ENCODE results near the gene POLR1F.

The POLR1F gene

DNA sequence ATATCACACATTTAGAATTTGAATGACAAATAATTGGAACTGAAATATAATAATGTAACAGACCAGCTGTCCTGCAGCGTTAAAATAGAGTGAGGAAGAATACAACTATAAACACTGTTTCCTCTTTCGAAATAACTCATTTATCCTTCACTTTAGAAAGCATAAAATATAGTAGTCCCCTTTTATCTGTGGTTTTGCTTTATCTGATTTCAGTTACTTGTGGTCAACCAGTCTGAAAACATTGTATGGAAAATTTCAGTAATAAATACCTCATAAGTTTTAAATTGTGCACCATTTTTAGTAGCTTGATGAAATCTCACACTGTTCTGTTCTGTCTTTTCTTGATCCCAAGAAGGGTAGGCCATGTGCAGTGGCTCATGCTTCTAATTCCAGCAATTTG, 31.7 kb downstream of the POLR1F start:
- Histone ChIP-seq H3K36me3 (ENCODE audit: control insufficient read depth, insufficient read depth, low read length) (no peaks in the 10 kb centered on the region), H3K27me3 (ENCODE audit: control insufficient read depth, insufficient read depth, low read length) (no peaks in the 10 kb centered on the region), H3K4me3 (ENCODE audit: low read length) (no peak overlapping the region), H3K9me3 (ENCODE audit: control insufficient read depth, insufficient read depth, low read length) (no peaks in the 10 kb centered on the region), H3K4me1 (ENCODE audit: control insufficient read depth, insufficient read depth, low read length) (no peaks in the 10 kb centered on the region), H3K27ac (ENCODE audit: low read length) (no peak overlapping the region)
- WGBS (ENCODE audit: insufficient coverage, insufficient read length) = no CpG with 5 or more reads among the region's 2 CpGs
- no peak for DNase-seq (ENCODE audit: low read depth, low spot score)

DNA sequence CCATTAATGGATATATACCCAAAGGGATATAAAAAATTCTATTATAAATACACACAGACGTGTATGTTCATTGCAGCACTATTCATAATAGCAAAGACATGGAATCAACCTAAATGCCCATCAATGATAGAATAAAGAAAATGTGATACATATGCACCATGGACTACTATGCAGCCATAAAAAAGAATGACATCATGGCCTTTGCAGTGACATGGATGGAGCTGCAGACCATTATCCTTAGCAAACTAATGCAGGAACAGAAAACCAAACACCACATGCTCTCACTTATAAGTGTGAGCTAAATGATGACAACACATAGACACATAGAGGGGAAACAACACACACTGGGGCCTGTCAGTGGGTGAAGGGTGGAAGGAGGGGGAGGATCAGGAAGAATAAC, 33.0 kb downstream of the POLR1F start:
- Histone ChIP-seq H3K4me1 (ENCODE audit: control insufficient read depth, insufficient read depth, low read length) (no peaks in the 10 kb centered on the region), H3K27me3 (ENCODE audit: control insufficient read depth, insufficient read depth, low read length) (no peaks in the 10 kb centered on the region), H3K4me3 (ENCODE audit: low read length) (no peak overlapping the region), H3K9me3 (ENCODE audit: control insufficient read depth, insufficient read depth, low read length) (no peaks in the 10 kb centered on the region), H3K27ac (ENCODE audit: low read length) (no peak overlapping the region), H3K36me3 (ENCODE audit: control insufficient read depth, insufficient read depth, low read length) (no peaks in the 10 kb centered on the region)
- no peak for DNase-seq (ENCODE audit: low read depth, low spot score)
- no CpG with 5 or more reads among the region's 1 CpG for WGBS (ENCODE audit: insufficient coverage, insufficient read length)

DNA sequence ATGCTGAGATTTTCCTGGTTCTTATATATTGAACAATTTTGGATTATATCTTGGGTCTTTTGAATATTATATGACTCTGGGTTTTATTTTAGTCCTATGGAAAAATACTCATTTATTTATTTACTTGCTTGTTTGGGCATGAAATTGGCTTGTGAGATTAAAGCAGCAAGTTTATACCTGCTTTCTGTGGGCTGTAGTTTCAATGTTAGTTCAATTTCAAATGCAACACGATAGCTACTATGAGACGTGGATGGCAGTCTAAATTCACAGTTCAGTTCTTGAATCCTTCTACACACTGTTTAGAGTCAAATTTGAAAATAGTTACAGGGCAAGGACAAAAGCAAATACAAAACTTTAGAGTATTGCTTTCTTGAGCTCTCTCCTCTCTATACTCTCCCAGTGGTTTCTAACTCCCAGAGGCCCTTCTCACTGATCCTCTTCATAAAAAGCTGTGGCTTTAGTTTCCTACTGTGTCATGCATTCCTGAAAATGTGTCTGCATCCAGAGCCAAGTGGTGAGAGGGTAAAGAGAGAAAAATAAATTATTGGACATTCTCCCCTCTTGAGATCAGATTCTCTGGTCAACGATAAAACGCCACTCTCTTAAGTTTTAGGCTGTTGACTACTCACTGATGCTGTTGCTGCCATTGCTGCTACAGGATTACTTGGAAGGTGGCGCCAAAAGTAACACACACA, 34.4 kb downstream of the POLR1F start:
- no CpG with 5 or more reads among the region's 5 CpGs for WGBS (ENCODE audit: insufficient coverage, insufficient read length)
- DNase-seq (ENCODE audit: low read depth, low spot score) = no peak
- no peaks in the 10 kb centered on the region for H3K9me3 ChIP-seq (ENCODE audit: control insufficient read depth, insufficient read depth, low read length)
- H3K4me1 ChIP-seq (ENCODE audit: control insufficient read depth, insufficient read depth, low read length) = no peaks in the 10 kb centered on the region
- no peaks in the 10 kb centered on the region for H3K27me3 ChIP-seq (ENCODE audit: control insufficient read depth, insufficient read depth, low read length)
- no peaks in the 10 kb centered on the region for H3K36me3 ChIP-seq (ENCODE audit: control insufficient read depth, insufficient read depth, low read length)
- no peak overlapping the region for H3K27ac ChIP-seq (ENCODE audit: low read length)
- no peak overlapping the region for H3K4me3 ChIP-seq (ENCODE audit: low read length)

DNA sequence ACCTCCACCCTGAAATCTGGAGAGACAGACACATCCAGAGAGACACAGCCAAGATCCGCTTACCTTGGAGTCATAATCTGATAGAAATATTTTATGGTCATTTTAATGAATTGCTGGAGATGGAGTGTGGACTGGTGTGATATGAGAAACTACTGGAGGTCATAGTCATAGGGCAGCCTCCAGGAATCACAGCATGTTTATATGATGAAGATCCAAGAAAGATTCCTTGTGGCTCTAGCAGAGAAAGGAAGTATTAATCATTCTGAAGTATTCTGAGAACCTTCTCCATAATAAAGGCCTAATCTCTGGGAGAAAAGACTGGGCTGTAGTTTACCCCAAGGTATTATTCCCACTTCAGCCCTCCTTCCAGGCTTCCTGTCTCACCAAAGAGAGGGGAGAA, 38.0 kb downstream of the POLR1F start:
- Histone ChIP-seq H3K36me3 (ENCODE audit: control insufficient read depth, insufficient read depth, low read length) (no peaks in the 10 kb centered on the region), H3K27me3 (ENCODE audit: control insufficient read depth, insufficient read depth, low read length) (no peaks in the 10 kb centered on the region), H3K9me3 (ENCODE audit: control insufficient read depth, insufficient read depth, low read length) (no peaks in the 10 kb centered on the region), H3K4me3 (ENCODE audit: low read length) (no peak overlapping the region), H3K27ac (ENCODE audit: low read length) (no peak overlapping the region), H3K4me1 (ENCODE audit: control insufficient read depth, insufficient read depth, low read length) (no peaks in the 10 kb centered on the region)
- no peak for DNase-seq (ENCODE audit: low read depth, low spot score)
- no CpG with 5 or more reads among the region's 1 CpG for WGBS (ENCODE audit: insufficient coverage, insufficient read length)

DNA sequence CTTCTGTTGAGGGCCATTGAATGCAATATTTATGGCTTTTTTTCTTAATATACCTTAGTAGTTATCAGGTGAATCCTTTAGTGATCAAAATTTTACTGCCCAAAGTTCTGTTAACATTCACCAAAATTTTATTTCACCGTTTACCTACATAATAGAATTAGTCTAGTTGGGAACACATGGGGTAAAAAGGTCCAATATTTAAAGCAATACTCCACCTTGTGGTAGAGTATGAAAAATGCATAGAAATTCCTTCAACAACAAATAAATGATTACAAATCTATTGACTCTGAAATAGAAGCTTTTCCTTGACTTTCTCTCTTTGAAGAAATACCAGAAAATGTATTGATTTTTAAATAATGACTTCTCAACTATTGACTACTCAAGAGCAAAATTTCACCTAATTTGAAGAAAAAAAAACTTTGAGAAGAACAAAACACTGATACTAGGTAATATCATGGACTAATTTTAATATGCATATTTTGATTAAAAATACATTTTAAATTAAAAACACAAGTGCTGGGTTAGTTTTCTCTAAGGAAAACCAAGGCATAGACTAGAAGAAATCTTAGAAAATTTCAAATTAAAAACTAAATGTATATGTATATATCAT, 43.3 kb downstream of the POLR1F start:
- Histone ChIP-seq H3K36me3 (ENCODE audit: control insufficient read depth, insufficient read depth, low read length) (no peaks in the 10 kb centered on the region), H3K27me3 (ENCODE audit: control insufficient read depth, insufficient read depth, low read length) (no peaks in the 10 kb centered on the region), H3K4me3 (ENCODE audit: low read length) (no peak overlapping the region), H3K4me1 (ENCODE audit: control insufficient read depth, insufficient read depth, low read length) (no peaks in the 10 kb centered on the region), H3K27ac (ENCODE audit: low read length) (no peak overlapping the region), H3K9me3 (ENCODE audit: control insufficient read depth, insufficient read depth, low read length) (no peaks in the 10 kb centered on the region)
- no CpG with 5 or more reads among the region's 1 CpG for WGBS (ENCODE audit: insufficient coverage, insufficient read length)
- no peak for DNase-seq (ENCODE audit: low read depth, low spot score)

DNA sequence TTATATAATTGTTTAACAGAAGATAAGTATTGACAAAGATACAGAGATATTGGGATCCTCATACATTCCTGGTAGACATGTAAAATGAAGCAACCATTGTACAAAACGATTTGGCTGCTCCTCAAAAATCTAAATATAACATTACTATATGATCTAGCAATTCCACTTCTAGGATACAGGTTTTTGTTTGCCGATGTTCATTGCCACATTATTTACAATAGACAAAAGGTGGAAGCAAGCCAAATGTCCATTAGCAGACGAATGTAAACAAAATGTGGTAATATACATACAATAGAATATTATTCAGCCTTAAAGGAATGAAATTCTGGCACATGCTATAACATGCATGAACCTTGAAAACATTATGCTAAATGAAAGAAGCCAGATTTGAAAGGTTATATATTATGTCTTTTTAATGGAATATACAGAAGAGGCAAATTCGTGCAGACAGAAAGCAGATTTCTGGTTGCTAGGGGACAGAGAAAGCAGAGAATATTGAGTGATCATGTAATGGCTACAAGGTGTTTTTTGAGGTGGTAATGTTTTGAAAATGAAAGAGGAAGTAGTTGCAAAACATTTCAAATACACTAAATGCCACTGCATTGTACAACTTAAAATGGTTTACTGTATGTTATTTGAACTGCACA, 44.9 kb downstream of the POLR1F start:
- WGBS (ENCODE audit: insufficient coverage, insufficient read length) = no CpG with 5 or more reads among the region's 4 CpGs
- H3K27ac ChIP-seq (ENCODE audit: low read length) = no peak overlapping the region
- no peaks in the 10 kb centered on the region for H3K36me3 ChIP-seq (ENCODE audit: control insufficient read depth, insufficient read depth, low read length)
- H3K4me1 ChIP-seq (ENCODE audit: control insufficient read depth, insufficient read depth, low read length) = no peaks in the 10 kb centered on the region
- no peak overlapping the region for H3K4me3 ChIP-seq (ENCODE audit: low read length)
- no peaks in the 10 kb centered on the region for H3K27me3 ChIP-seq (ENCODE audit: control insufficient read depth, insufficient read depth, low read length)
- DNase-seq (ENCODE audit: low read depth, low spot score) = no peak
- no peaks in the 10 kb centered on the region for H3K9me3 ChIP-seq (ENCODE audit: control insufficient read depth, insufficient read depth, low read length)

DNA sequence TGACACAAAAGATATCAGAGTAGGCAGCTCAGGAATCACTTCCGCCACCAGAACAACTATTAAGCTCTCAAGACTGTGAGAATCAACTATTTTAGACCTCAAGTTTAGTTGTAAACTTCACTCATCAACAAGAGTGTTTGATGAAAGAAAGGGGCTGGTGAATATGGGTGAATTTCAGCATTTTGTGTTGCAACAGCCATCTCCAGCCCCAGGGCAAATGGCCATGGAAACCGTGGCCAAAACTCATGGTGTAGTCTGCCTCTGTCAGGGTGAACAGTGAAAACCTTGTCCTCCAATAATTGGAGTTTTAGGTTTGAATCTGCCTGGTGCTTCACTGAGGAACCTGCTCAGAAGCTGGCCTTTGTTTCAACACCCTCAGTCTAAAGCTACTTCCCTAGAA, 60.0 kb downstream of the POLR1F start:
- DNase-seq (ENCODE audit: low read depth, low spot score) = no peak
- Histone ChIP-seq H3K4me1 (ENCODE audit: control insufficient read depth, insufficient read depth, low read length) (no peaks in the 10 kb centered on the region), H3K27me3 (ENCODE audit: control insufficient read depth, insufficient read depth, low read length) (no peaks in the 10 kb centered on the region), H3K27ac (ENCODE audit: low read length) (no peak overlapping the region), H3K36me3 (ENCODE audit: control insufficient read depth, insufficient read depth, low read length) (no peaks in the 10 kb centered on the region), H3K9me3 (ENCODE audit: control insufficient read depth, insufficient read depth, low read length) (no peaks in the 10 kb centered on the region), H3K4me3 (ENCODE audit: low read length) (no peak overlapping the region)
- WGBS (ENCODE audit: insufficient coverage, insufficient read length) = no CpG with 5 or more reads among the region's 2 CpGs

Data from iPS DF 6.9 (cell line).